Activated CD8-positive, alpha-beta T cell treated with anti-CD3 and anti-CD28 coated beads for 36 hours (primary cell): ENCODE measurements around the gene RELA. TPM values are rescaled to one million over a fixed set of nuclear protein-coding genes. Genes with fewer than 3 reads are reported as not detected.

Experiments used
- ATAC-seq: fragments of 200-7000 bp; cut with Tn5 transposase; one replicate; pipeline ENCODE4 v1.10.0; 2021; ENCODE audit warnings: mild to moderate bottlenecking, moderate library complexity
- CTCF ChIA-PET: fragments of 350-600 bp; sonication (Branson Sonifier 250); formaldehyde crosslinking; loops from one replicate; lab custom pipeline; 2021; ENCODE audit warnings: antibody characterized with exemption; lab: Charles Lee
- POLR2A ChIA-PET: fragments of 350-600 bp; sonication (Branson Sonifier 250); formaldehyde crosslinking; loops from one replicate; lab custom pipeline; 2021; ENCODE audit warnings: antibody characterized with exemption; lab: Charles Lee
- DNase-seq: peaks from one replicate; pipeline ENCODE4 v3.0.0-alpha.2; 2020
- H3K27ac Mint-ChIP-seq: one replicate; pipeline ENCODE4 v1.8.0; 2021; ENCODE audit warnings: mild to moderate bottlenecking, mixed read lengths
- H3K27me3 Mint-ChIP-seq: one replicate; pipeline ENCODE4 v1.8.0; 2021; ENCODE audit warnings: mixed read lengths
- H3K36me3 Mint-ChIP-seq: one replicate; pipeline ENCODE4 v1.8.0; 2021; ENCODE audit warnings: low read depth, mixed read lengths
- H3K4me1 Mint-ChIP-seq: one replicate; pipeline ENCODE4 v1.8.0; 2021; ENCODE audit warnings: low read depth, mixed read lengths
- H3K4me3 Mint-ChIP-seq: one replicate; pipeline ENCODE4 v1.8.0; 2021; ENCODE audit warnings: mild to moderate bottlenecking, moderate library complexity, mixed read lengths
- H3K9me3 Mint-ChIP-seq: one replicate; pipeline ENCODE4 v1.8.0; 2021; ENCODE audit warnings: mixed read lengths
- CTCF ChIP-seq: fragments of 200-600 bp; IDR thresholded peaks from one replicate; pipeline ENCODE4 v1.8.0; 2022; ENCODE audit warnings: antibody characterized with exemption, mild to moderate bottlenecking
- intact Hi-C: fragments of 100-400 bp; cut with micrococcal nuclease; formaldehyde crosslinking; loops from one replicate; pipeline ENCODE4 v1.10.0; 2022
- total RNA-seq, 2 experiments: library from RNA; stranded (reverse); gene quantifications; one replicate each; pipeline ENCODE4 v1.2.3, GENCODE V29; 2021

The RELA gene
- total RNA-seq, 2 experiments from 2014 or later: 65.6 to 72.5 TPM

- peak; percentile 69 for TF ChIP-seq CTCF
- intact Hi-C loops: no loop called here
- peaks cover 34% of the 10 kb centered on the region for H3K36me3 Mint-ChIP-seq
These were observed 36.9 kb downstream of the RELA start for GRCh38 chr11:65625628-65626342.

GRCh38 chr11:65624931-65625627 lies 37.6 kb downstream of the RELA start:
- no peaks in the 10 kb centered on the region for H3K9me3 Mint-ChIP-seq
- intact Hi-C loops: no loop called here
- peaks cover 34% of the 10 kb centered on the region for H3K36me3 Mint-ChIP-seq
- H3K27ac Mint-ChIP-seq: no peak overlapping the region
- no peak overlapping the region for H3K4me3 Mint-ChIP-seq
- DNase-seq (no peak), ATAC-seq (no peak)
- peaks cover 3% of the 10 kb centered on the region for H3K4me1 Mint-ChIP-seq
- no peaks in the 10 kb centered on the region for H3K27me3 Mint-ChIP-seq
- no peak for TF ChIP-seq CTCF
- ChIA-PET CTCF (interaction anchor here (0.5 to 2.3 kb wide), 15 partner anchors 8 to 260 kb away, joined by 3 to 17 read pairs (median 4); partner anchors contain the start of genes MAP3K11, PCNX3 and SIPA1), POLR2A (interaction anchor here (0.8 to 5.8 kb wide), 4 partner anchors 8 to 51 kb away, joined by 3 to 31 read pairs (median 3); partner anchors contain the start of gene SIPA1)

More at GRCh38 chr11:65625628-65626342, 36.9 kb downstream of the RELA start:
- H3K27me3 Mint-ChIP-seq: no peaks in the 10 kb centered on the region
- ATAC-seq (peak; percentile 93), DNase-seq (peak; percentile 68)
- H3K4me3 Mint-ChIP-seq: no peak overlapping the region
- CTCF ChIA-PET: interaction anchor here (0.5 to 2.3 kb wide), 17 partner anchors 9 to 259 kb away, joined by 3 to 17 read pairs (median 3); partner anchors contain the start of genes MAP3K11, PCNX3 and SIPA1
- H3K4me1 Mint-ChIP-seq: peaks cover 3% of the 10 kb centered on the region
- no peaks in the 10 kb centered on the region for H3K9me3 Mint-ChIP-seq
- POLR2A ChIA-PET: interaction anchor here (0.8 to 5.8 kb wide), 6 partner anchors 9 to 126 kb away, joined by 3 to 31 read pairs (median 3); partner anchors contain the start of gene SIPA1
- no peak overlapping the region for H3K27ac Mint-ChIP-seq

DNA sequence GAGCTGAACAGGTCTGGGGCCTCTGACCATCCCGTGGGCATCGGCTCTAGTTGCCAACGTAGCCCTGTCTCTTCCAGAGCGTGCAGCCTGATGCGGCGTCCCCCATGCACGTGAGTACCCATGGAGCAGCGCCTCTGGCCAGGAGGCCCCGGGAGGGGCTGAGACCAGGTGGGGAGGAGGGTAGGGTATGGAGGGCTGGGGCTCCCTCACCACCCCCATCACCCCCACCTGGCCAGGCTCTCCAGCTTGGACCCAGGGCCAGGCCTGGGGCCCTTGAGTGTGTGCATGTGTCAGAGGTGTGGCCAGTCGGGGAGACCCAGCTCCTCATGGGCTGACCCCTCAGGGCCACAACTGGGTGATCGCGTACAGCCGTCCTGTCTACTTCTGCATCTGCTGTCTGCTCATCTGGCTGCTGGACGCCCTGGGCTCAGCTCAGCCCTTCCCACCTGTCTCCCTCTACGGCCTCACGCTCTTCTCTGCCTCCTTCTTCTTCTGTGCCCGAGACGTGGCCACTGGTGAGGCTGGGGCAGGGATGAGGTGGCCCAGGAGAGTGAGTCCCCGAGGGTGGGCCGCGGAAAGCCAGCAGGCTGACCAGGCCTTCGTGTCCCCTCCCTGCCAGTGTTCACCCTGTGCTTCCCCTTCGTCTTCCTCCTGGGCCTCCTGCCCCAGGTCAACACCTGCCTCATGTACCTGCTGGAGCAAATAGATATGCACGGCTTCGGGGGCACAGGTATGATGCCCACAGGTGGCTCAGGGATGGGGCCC lies 38.7 kb downstream of the RELA start:
- TF ChIP-seq CTCF: no peak
- Mint-ChIP-seq H3K36me3 (peaks cover 37% of the 10 kb centered on the region), H3K4me3 (no peak overlapping the region), H3K27me3 (no peaks in the 10 kb centered on the region), H3K27ac (no peak overlapping the region), H3K4me1 (peaks cover 7% of the 10 kb centered on the region), H3K9me3 (no peaks in the 10 kb centered on the region)
- ChIA-PET CTCF (interaction anchor here (1.2 to 1.4 kb wide), 3 partner anchors 30 to 193 kb away, joined by 3 to 4 read pairs (median 3); no protein-coding TSS in a partner anchor), POLR2A (interaction anchor here (1.1 to 5.8 kb wide), 2 partner anchors 15 to 16 kb away, joined by 5 to 31 read pairs; partner anchors contain the start of gene SIPA1)
- intact Hi-C loops: no loop called here
- ATAC-seq: no peak
- DNase-seq: no peak

DNA sequence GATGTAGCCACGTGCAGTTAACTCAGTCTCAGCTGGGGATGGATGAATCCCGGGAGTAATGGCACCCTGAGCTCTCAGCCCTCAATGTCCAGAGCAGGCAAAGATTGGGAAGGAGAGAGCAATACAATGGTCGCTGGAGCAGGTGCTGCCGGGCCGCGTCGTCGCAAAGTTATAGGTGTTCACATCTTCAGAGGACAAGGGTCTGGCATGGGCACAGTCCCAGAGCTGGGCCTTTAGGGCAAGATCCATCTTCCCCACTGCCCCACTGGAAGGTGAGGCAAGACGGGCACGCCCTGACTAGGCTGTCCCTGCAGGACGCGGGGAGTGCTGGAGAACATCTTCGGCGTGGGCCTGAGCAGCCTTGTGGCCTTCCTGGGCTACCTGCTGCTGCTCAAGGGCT lies 39.5 kb downstream of the RELA start:
- ChIA-PET CTCF (interaction anchor here (1.2 kb wide), 1 partner anchor 156 kb away, joined by 3 read pairs; no protein-coding TSS in a partner anchor), POLR2A (interaction anchor here (0.7 to 1.5 kb wide), 3 partner anchors 14 to 49 kb away, joined by 3 read pairs; no protein-coding TSS in a partner anchor)
- Mint-ChIP-seq H3K4me1 (peaks cover 10% of the 10 kb centered on the region), H3K27me3 (no peaks in the 10 kb centered on the region), H3K4me3 (no peak overlapping the region), H3K27ac (no peak overlapping the region), H3K36me3 (peaks cover 37% of the 10 kb centered on the region), H3K9me3 (no peaks in the 10 kb centered on the region)
- TF ChIP-seq CTCF: no peak
- intact Hi-C loops: no loop called here
- no peak for ATAC-seq
- DNase-seq: no peak
